Progenitor cell of endocrine pancreas (in vitro differentiated cells): Measurements from ENCODE around the gene NBEAL2. TPM values are rescaled to one million over a fixed set of nuclear protein-coding genes. Genes with fewer than 3 reads are reported as not detected.

Source experiments
- DNase-seq: peaks from one replicate; pipeline ENCODE4 v3.0.0; 2021; ENCODE audit warnings: low spot score; ENCODE audit not compliant: unreplicated experiment
- H3K27ac Mint-ChIP-seq: 2 replicates; pipeline ENCODE4 v1.8.0; 2021; ENCODE audit warnings: mild to moderate bottlenecking, moderate library complexity, mixed read lengths
- H3K27me3 Mint-ChIP-seq: 2 replicates; pipeline ENCODE4 v1.8.0; 2021; ENCODE audit warnings: mixed read lengths
- H3K36me3 Mint-ChIP-seq: 2 replicates; pipeline ENCODE4 v1.8.0; 2022; ENCODE audit warnings: mixed read lengths; ENCODE audit not compliant: insufficient read depth
- H3K4me1 Mint-ChIP-seq: 2 replicates; pipeline ENCODE4 v1.8.0; 2021; ENCODE audit warnings: low read depth, mixed read lengths
- H3K4me3 Mint-ChIP-seq: 2 replicates; pipeline ENCODE4 v1.8.0; 2021; ENCODE audit warnings: low read depth, mild to moderate bottlenecking, moderate library complexity, mixed read lengths
- H3K9me3 Mint-ChIP-seq: 2 replicates; pipeline ENCODE4 v1.8.0; 2021; ENCODE audit warnings: low read depth, mixed read lengths
- CTCF ChIP-seq: fragments of 200-600 bp; sonication (generic); IDR thresholded peaks from one replicate; pipeline ENCODE4 v1.5.0; 2021; ENCODE audit warnings: antibody characterized with exemption, mild to moderate bottlenecking; ENCODE audit not compliant: unreplicated experiment
- total RNA-seq: library from RNA; stranded (reverse); gene quantifications from 2 replicates; pipeline ENCODE4 v1.2.1, GENCODE V29; 2021

NBEAL2 gene
- total RNA-seq, 1 donor from 2014 or later, result 320 TPM

- no peaks in the 10 kb centered on the region for H3K27me3 Mint-ChIP-seq
- no peak for DNase-seq
- TF ChIP-seq CTCF, result no peak
- peaks cover 27% of the 10 kb centered on the region for H3K36me3 Mint-ChIP-seq
- H3K4me3 Mint-ChIP-seq, result no peak overlapping the region
- peaks cover 57% of the 10 kb centered on the region for H3K4me1 Mint-ChIP-seq
- no peaks in the 10 kb centered on the region for H3K9me3 Mint-ChIP-seq
- H3K27ac Mint-ChIP-seq, result peak overlapping the region; percentile 91
These were observed 43.4 kb upstream of the NBEAL2 start for GRCh38 chr3:46935989-46936558.

- no peaks in the 10 kb centered on the region for H3K27me3 Mint-ChIP-seq
- H3K36me3 Mint-ChIP-seq, result peaks cover 27% of the 10 kb centered on the region
- no peak overlapping the region for H3K27ac Mint-ChIP-seq
- no peak overlapping the region for H3K4me3 Mint-ChIP-seq
- TF ChIP-seq CTCF, result no peak
- no peak for DNase-seq
- no peaks in the 10 kb centered on the region for H3K9me3 Mint-ChIP-seq
- H3K4me1 Mint-ChIP-seq, result peaks cover 55% of the 10 kb centered on the region
These were observed 42.7 kb upstream of the NBEAL2 start for GRCh38 chr3:46936733-46937250.

- Mint-ChIP-seq H3K4me3 (no peak overlapping the region), H3K27me3 (no peaks in the 10 kb centered on the region), H3K9me3 (no peaks in the 10 kb centered on the region), H3K36me3 (peaks cover 28% of the 10 kb centered on the region), H3K27ac (peak overlapping the region; percentile 33), H3K4me1 (peaks cover 61% of the 10 kb centered on the region)
- DNase-seq, result no peak
- TF ChIP-seq CTCF, result no peak
These were observed 41.3 kb upstream of the NBEAL2 start for GRCh38 chr3:46938118-46938517.

- TF ChIP-seq CTCF, result no peak
- Mint-ChIP-seq H3K9me3 (no peaks in the 10 kb centered on the region), H3K27me3 (no peaks in the 10 kb centered on the region), H3K36me3 (peaks cover 28% of the 10 kb centered on the region), H3K4me1 (peaks cover 73% of the 10 kb centered on the region), H3K27ac (peak overlapping the region; percentile 93), H3K4me3 (peak overlapping the region; percentile 8)
- DNase-seq, result no peak
These were observed 39.7 kb upstream of the NBEAL2 start for GRCh38 chr3:46939578-46940445.

GRCh38 chr3:46942076-46942475 is 37.4 kb upstream of the NBEAL2 start:
- peaks cover 28% of the 10 kb centered on the region for H3K36me3 Mint-ChIP-seq
- DNase-seq, result no peak
- H3K27ac Mint-ChIP-seq, result peak overlapping the region; percentile 90
- TF ChIP-seq CTCF, result no peak
- H3K4me1 Mint-ChIP-seq, result peaks cover 80% of the 10 kb centered on the region
- H3K27me3 Mint-ChIP-seq, result no peaks in the 10 kb centered on the region
- H3K4me3 Mint-ChIP-seq, result peak overlapping the region; percentile 68
- no peaks in the 10 kb centered on the region for H3K9me3 Mint-ChIP-seq
